H1 (cell line): ENCODE measurements around the gene CORO1C. TPM values are rescaled to one million over a fixed set of nuclear protein-coding genes. Genes with fewer than 3 reads are reported as not detected.

Source experiments
- CTCF ChIA-PET: fragments of 300-600 bp; sonication (Branson Sonifier 250); formaldehyde crosslinking; loops from one replicate; lab custom pipeline; 2021; ENCODE audit not compliant: partially characterized antibody; lab: Charles Lee
- POLR2A ChIA-PET: fragments of 300-600 bp; sonication (Branson Sonifier 250); formaldehyde crosslinking; loops from one replicate; lab custom pipeline; 2021; ENCODE audit warnings: inconsistent platforms; ENCODE audit not compliant: partially characterized antibody; lab: Charles Lee
- DNase-seq, 2 experiments: peaks; one replicate each; pipeline versions ENCODE4 v3.0.0 to v3.0.0-alpha.2; 2010 to 2022; ENCODE audit warnings: low spot score in 2 of 2, low read depth in 1 of 2, mixed read lengths in 1 of 2
- FAIRE-seq: peaks from 2 replicates; lab custom pipeline; 2011; peaks lifted over from hg19 to GRCh38; lab: Jason Lieb, UNC
- H2AFZ ChIP-seq: 2 replicates; pipeline ENCODE4 v1.8.1; 2012; ENCODE audit warnings: low read length, inconsistent platforms
- H2AK5ac ChIP-seq: 2 replicates; pipeline ENCODE4 v1.6.1; 2013; ENCODE audit warnings: low read depth, low read length
- H2BK120ac ChIP-seq: replicated peaks from 2 replicates; pipeline ENCODE3; 2013; ENCODE audit warnings: low read depth, low read length, inconsistent platforms
- H2BK12ac ChIP-seq: 2 replicates; pipeline ENCODE4 v1.6.1; 2013; ENCODE audit warnings: low read depth, low read length
- H2BK15ac ChIP-seq: 2 replicates; pipeline ENCODE4 v1.6.1; 2013; ENCODE audit warnings: low read length
- H2BK20ac ChIP-seq: 2 replicates; pipeline ENCODE4 v1.6.1; 2013; ENCODE audit warnings: low read length
- H2BK5ac ChIP-seq: 2 replicates; pipeline ENCODE4 v1.6.1; 2013; ENCODE audit warnings: low read depth, low read length
- H3K14ac ChIP-seq: 2 replicates; pipeline ENCODE4 v1.6.1; 2013; ENCODE audit warnings: inconsistent platforms; ENCODE audit not compliant: insufficient read length
- H3K18ac ChIP-seq: 2 replicates; pipeline ENCODE4 v1.6.1; 2013; ENCODE audit warnings: low read length; ENCODE audit errors: extremely low read depth
- H3K23ac ChIP-seq: 2 replicates; pipeline ENCODE4 v1.6.1; 2013; ENCODE audit warnings: inconsistent platforms; ENCODE audit not compliant: insufficient read length
- H3K23me2 ChIP-seq: 2 replicates; pipeline ENCODE4 v1.6.1; 2013; ENCODE audit warnings: low read depth, low read length
- H3K27ac ChIP-seq: 2 replicates; pipeline ENCODE4 v1.6.1; 2011; ENCODE audit warnings: low read depth, low read length, inconsistent platforms
- H3K27me3 ChIP-seq, 4 experiments: replicated peaks in 1 of 4; 1 replicate in 1 of 4; 2 replicates in 3 of 4; pipeline versions ENCODE4 v1.6.1 to v1.8.1; 2011 to 2013; ENCODE audit warnings: low read length in 3 of 4, mild to moderate bottlenecking in 3 of 4, inconsistent platforms in 2 of 4, mixed read lengths in 2 of 4, moderate library complexity in 1 of 4; ENCODE audit not compliant: control insufficient read depth in 3 of 4, insufficient read depth in 3 of 4; ENCODE audit errors: extremely low read depth in 1 of 4
- H3K36me3 ChIP-seq, 4 experiments: 2 replicates each; pipeline versions ENCODE4 v1.6.1 to v1.8.1; 2011 to 2013; ENCODE audit warnings: mild to moderate bottlenecking in 4 of 4, low read length in 3 of 4, moderate library complexity in 2 of 4, control low read depth in 1 of 4, inconsistent platforms in 1 of 4; ENCODE audit not compliant: insufficient read depth in 4 of 4, control insufficient read depth in 2 of 4
- H3K4ac ChIP-seq: replicated peaks from 2 replicates; pipeline ENCODE3; 2013; ENCODE audit warnings: low read length, low read depth, mixed read lengths, inconsistent platforms; ENCODE audit not compliant: insufficient read length
- H3K4me1 ChIP-seq, 4 experiments: replicated peaks in 1 of 4; 1 replicate in 1 of 4; 2 replicates in 3 of 4; pipeline versions ENCODE4 v1.6.1 to v1.8.1; 2011 to 2013; ENCODE audit warnings: low read length in 3 of 4, inconsistent platforms in 2 of 4, mixed read lengths in 1 of 4; ENCODE audit not compliant: insufficient read depth in 4 of 4, control insufficient read depth in 3 of 4
- H3K4me2 ChIP-seq, 2 experiments: 2 replicates each; pipeline versions ENCODE4 v1.6.1 to v1.8.1; 2011 to 2013; ENCODE audit warnings: low read depth in 2 of 2, low read length in 2 of 2, control low read depth in 1 of 2, inconsistent platforms in 1 of 2, mild to moderate bottlenecking in 1 of 2; ENCODE audit not compliant: insufficient read depth in 1 of 2
- H3K4me3 ChIP-seq, 4 experiments: fragments of 200-600, 300-600 bp in 1 of 4; sonication (generic), shearing (Covaris generic), sonication (Bioruptor Twin) in 1 of 4; 2 replicates each; pipeline versions ENCODE4 v1.5.1 to v1.8.1; 2011 to 2016; ENCODE audit warnings: low read length in 4 of 4, low read depth in 3 of 4, control low read depth in 2 of 4, inconsistent platforms in 2 of 4, mild to moderate bottlenecking in 2 of 4, mixed read lengths in 1 of 4, moderate library complexity in 1 of 4; ENCODE audit not compliant: insufficient read depth in 2 of 4; ENCODE audit errors: extremely low read depth in 1 of 4
- H3K56ac ChIP-seq: replicated peaks from 2 replicates; pipeline ENCODE3; 2013; ENCODE audit warnings: low read depth, mild to moderate bottlenecking, mixed read lengths, low read length, inconsistent platforms; ENCODE audit not compliant: insufficient read length
- H3K79me1 ChIP-seq: 2 replicates; pipeline ENCODE4 v1.6.1; 2013; ENCODE audit warnings: low read depth, low read length, control low read depth
- H3K79me2 ChIP-seq, 2 experiments: 2 replicates each; pipeline versions ENCODE4 v1.6.1 to v1.8.1; 2012 to 2013; ENCODE audit warnings: low read length in 2 of 2, mild to moderate bottlenecking in 2 of 2, inconsistent platforms in 1 of 2; ENCODE audit not compliant: insufficient read depth in 2 of 2, control insufficient read depth in 1 of 2
- H3K9ac ChIP-seq, 4 experiments: replicated peaks in 1 of 4; 1 replicate in 1 of 4; 2 replicates in 3 of 4; pipeline versions ENCODE4 v1.6.1 to v1.8.1; 2011 to 2013; ENCODE audit warnings: low read depth in 3 of 4, low read length in 3 of 4, control low read depth in 2 of 4, mild to moderate bottlenecking in 2 of 4, moderate library complexity in 2 of 4, inconsistent platforms in 1 of 4; ENCODE audit errors: extremely low read depth in 1 of 4
- H3K9me3 ChIP-seq, 2 experiments: 2 replicates each; pipeline versions ENCODE4 v1.6.1 to v1.8.1; 2012 to 2013; ENCODE audit warnings: mild to moderate bottlenecking in 2 of 2, moderate library complexity in 2 of 2, control low read depth in 1 of 2, inconsistent platforms in 1 of 2, low read depth in 1 of 2, low read length in 1 of 2, mixed read lengths in 1 of 2; ENCODE audit not compliant: insufficient read depth in 2 of 2
- H4K20me1 ChIP-seq, 2 experiments: replicated peaks in 1 of 2; 2 replicates each; pipeline versions ENCODE3 to v1.8.1; 2011 to 2013; ENCODE audit warnings: inconsistent platforms in 2 of 2, low read length in 2 of 2, mild to moderate bottlenecking in 1 of 2; ENCODE audit not compliant: insufficient read depth in 2 of 2, control insufficient read depth in 1 of 2
- H4K5ac ChIP-seq: 2 replicates; pipeline ENCODE4 v1.6.1; 2013; ENCODE audit warnings: low read length, low read depth, mixed read lengths, inconsistent platforms; ENCODE audit not compliant: insufficient read length
- H4K8ac ChIP-seq: 2 replicates; pipeline ENCODE4 v1.8.0; 2013; ENCODE audit warnings: mild to moderate bottlenecking, moderate library complexity, low read length, inconsistent platforms; ENCODE audit not compliant: insufficient read depth; ENCODE audit errors: extremely low read depth
- H4K91ac ChIP-seq: replicated peaks from 2 replicates; pipeline ENCODE3; 2013; ENCODE audit warnings: low read length, mixed read lengths, inconsistent platforms; ENCODE audit not compliant: insufficient read length
- BCL11A ChIP-seq, 2 experiments: IDR thresholded peaks; one replicate each; pipeline ENCODE4 v1.6.1; 2011; ENCODE audit warnings: low read depth in 2 of 2, low read length in 2 of 2, mild to moderate bottlenecking in 2 of 2
- EGR1 ChIP-seq: IDR thresholded peaks from 2 replicates; pipeline ENCODE4 v1.6.1; 2011; ENCODE audit warnings: low read depth, low read length, borderline replicate concordance
- EZH2 ChIP-seq: fragments of 200-600 bp; sonication (generic); IDR thresholded peaks from 2 replicates; pipeline ENCODE4 v1.7.1; 2012; ENCODE audit warnings: low read depth, mild to moderate bottlenecking, moderate library complexity, low read length, inconsistent platforms; ENCODE audit not compliant: severe bottlenecking
- HDAC6 ChIP-seq: IDR thresholded peaks from one replicate; pipeline ENCODE4 v1.7.1; 2012; ENCODE audit warnings: low read depth, mild to moderate bottlenecking, inconsistent platforms, low read length, moderate library complexity
- SP4 ChIP-seq: IDR thresholded peaks from 2 replicates; pipeline ENCODE4 v1.6.1; 2012; ENCODE audit warnings: low read length, inconsistent platforms
- WGBS, 2 experiments: shearing (Covaris generic) in 1 of 2; methylation state at CpG; one replicate each; pipeline versions ENCODE4 v1.1.6 to v1.1.7; 2013 to 2015; ENCODE audit warnings: low lambda C conversion rate in 2 of 2, mixed read lengths in 2 of 2, inconsistent platforms in 1 of 2, low coverage in 1 of 2, missing lambda C conversion rate in 1 of 2; ENCODE audit not compliant: insufficient replicate concordance in 2 of 2, insufficient coverage in 1 of 2, insufficient read length in 1 of 2; ENCODE audit errors: extremely low coverage in 1 of 2, missing lambda C conversion rate in 1 of 2; 5-methylcytosine and 5-hydroxymethylcytosine counted together
- polyA plus RNA-seq, 7 experiments: library from polyadenylated mRNA; depleted of rRNA in 3 of 7; stranded (reverse) in 5 of 7; unstranded in 2 of 7; fragments of >200 nt in 5 of 7; fragments of 200-250 nt in 2 of 7; gene quantifications; 1 replicate in 5 of 7; 2 replicates in 1 of 7; 4 replicates in 1 of 7; pipeline versions ENCODE4 v1.2.1 to v1.2.3, GENCODE V29; 2011 to 2013; ENCODE audit warnings: missing spikeins in 2 of 7, mixed read lengths in 2 of 7
- total RNA-seq: library from RNA; stranded (reverse); fragmentation: NEBNext Ultra II Directional; extraction: Animal tissue kit (Norgen Biotek cat#: 25700); gene quantifications from 2 replicates; pipeline ENCODE4 v1.2.1, GENCODE V29; 2021

Gene CORO1C
- total and polyA plus RNA-seq, 2 of the 8 experiments (the other 6 are each of a cell fraction or from before 2014, with no cell fraction given) = 72.7 to 120 TPM

DNA sequence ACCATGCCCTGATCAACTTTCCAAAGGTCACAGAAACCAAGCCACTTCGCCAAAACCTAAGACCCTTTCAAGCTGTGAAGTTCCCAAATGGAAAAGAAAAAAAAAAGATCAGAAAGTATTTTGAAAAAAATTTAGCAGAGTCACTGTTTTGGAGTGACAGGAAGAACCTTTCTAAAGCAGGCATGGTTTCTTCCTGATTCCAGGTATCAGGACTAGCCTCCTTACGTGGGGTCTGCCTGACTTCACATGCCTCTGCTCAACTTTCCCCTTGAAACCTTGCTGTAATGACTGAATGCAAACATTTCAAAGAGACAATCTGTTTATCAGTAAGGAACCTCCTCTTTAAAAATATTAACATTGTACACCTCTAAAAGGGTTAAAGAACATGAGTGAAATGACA lies 9.5 kb downstream of the CORO1C start:
- Histone ChIP-seq H4K20me1 (peaks cover 0 to 10% of the 10 kb centered on the region in 2 experiments), H2AK5ac (no peak overlapping the region), H2BK120ac (no peak overlapping the region), H3K79me2 (peaks cover 15 to 91% of the 10 kb centered on the region in 2 experiments), H3K36me3 (no peaks in the 10 kb centered on the region), H3K9ac (no peak overlapping the region), H2BK5ac (no peak overlapping the region), H3K56ac (no peak overlapping the region), H4K91ac (no peak overlapping the region), H3K23ac (no peak overlapping the region), H3K14ac (no peak overlapping the region), H3K4me2 (no peak overlapping the region), H3K4me3 (no peak overlapping the region), H3K27me3 (no peaks in the 10 kb centered on the region), H3K4ac (no peak overlapping the region), H3K4me1 (peaks cover 0 to 17% (median 3%) of the 10 kb centered on the region in 4 experiments; a peak in 5 of 7 replicates), H3K9me3 (no peaks in the 10 kb centered on the region), H3K27ac (no peak overlapping the region), H2BK15ac (no peak overlapping the region), H4K8ac (no peak overlapping the region), H3K18ac (no peak overlapping the region), H2BK12ac (no peak overlapping the region), H2BK20ac (no peak overlapping the region), H3K79me1 (peaks cover 9% of the 10 kb centered on the region; the same call in 1 of the 2 replicates), H3K23me2 (no peaks in the 10 kb centered on the region), H2AFZ (no peak overlapping the region), H4K5ac (no peak overlapping the region)
- CTCF ChIA-PET = interaction anchor here (1.4 to 3.6 kb wide), 2 partner anchors 31 to 35 kb away, joined by 4 to 10 read pairs; no protein-coding TSS in a partner anchor
- DNase-seq = no peak
- POLR2A ChIA-PET = interaction anchor here (0.5 to 1.8 kb wide), 7 partner anchors 8 to 57 kb away, joined by 3 to 6 read pairs (median 3); no protein-coding TSS in a partner anchor
- WGBS, 2 experiments = 73% methylated on average over 2 of the region's 2 CpGs; no CpG with 5 or more reads in 1 of the 2 experiments
- no peak for TF ChIP-seq HDAC6
- TF ChIP-seq EZH2 = no peak
- TF ChIP-seq SP4 = no peak
- no peak for TF ChIP-seq BCL11A (IDR thresholded peaks at IDR 0.05; ENCODE audit: low read depth in 2 of 2, low read length in 2 of 2)
- no peak for TF ChIP-seq EGR1
- no peak for FAIRE-seq
